H9 (cell line): Measurements from ENCODE around the gene MRPL34. TPM values are rescaled to one million over a fixed set of nuclear protein-coding genes. Genes with fewer than 3 reads are reported as not detected.
A peak's percentile ranks its signal among the peaks of the same experiment; 100 is the strongest.

Experiments
- DNase-seq: peaks from one replicate; pipeline ENCODE4 v3.0.0-alpha.2; 2017
- H2AFZ ChIP-seq: one replicate; pipeline ENCODE4 v1.6.1; 2013; ENCODE audit warnings: mild to moderate bottlenecking, low read length, control low read depth, moderate library complexity
- H2AK5ac ChIP-seq: 2 replicates; pipeline ENCODE4 v1.6.1; 2013; ENCODE audit warnings: low read length, control low read depth, mixed read lengths; ENCODE audit not compliant: insufficient read length
- H2BK120ac ChIP-seq: one replicate; pipeline ENCODE4 v1.6.1; 2013; ENCODE audit warnings: low read depth, mild to moderate bottlenecking, low read length, control low read depth, inconsistent platforms; ENCODE audit not compliant: poor library complexity, severe bottlenecking
- H2BK12ac ChIP-seq: 2 replicates; pipeline ENCODE4 v1.6.1; 2013; ENCODE audit warnings: low read length, control low read depth, mixed read lengths, low read depth; ENCODE audit not compliant: insufficient read length
- H2BK15ac ChIP-seq: 2 replicates; pipeline ENCODE4 v1.6.1; 2013; ENCODE audit warnings: low read depth, low read length, control low read depth
- H2BK20ac ChIP-seq: one replicate; pipeline ENCODE4 v1.6.1; 2013; ENCODE audit warnings: low read depth, mild to moderate bottlenecking, low read length, control low read depth, inconsistent platforms; ENCODE audit not compliant: poor library complexity, severe bottlenecking
- H2BK5ac ChIP-seq: 2 replicates; pipeline ENCODE4 v1.6.1; 2013; ENCODE audit warnings: low read length, control low read depth, mixed read lengths; ENCODE audit not compliant: insufficient read length
- H3K14ac ChIP-seq: 2 replicates; pipeline ENCODE4 v1.6.1; 2013; ENCODE audit warnings: low read length, control low read depth; ENCODE audit not compliant: insufficient read depth
- H3K18ac ChIP-seq: 2 replicates; pipeline ENCODE4 v1.6.1; 2013; ENCODE audit warnings: low read depth, mild to moderate bottlenecking, mixed read lengths, low read length, control low read depth; ENCODE audit not compliant: insufficient read length
- H3K23ac ChIP-seq: 2 replicates; pipeline ENCODE4 v1.6.1; 2013; ENCODE audit warnings: low read length, control low read depth, mixed read lengths, low read depth; ENCODE audit not compliant: insufficient read length
- H3K23me2 ChIP-seq: 2 replicates; pipeline ENCODE4 v1.6.1; 2013; ENCODE audit warnings: low read depth, mild to moderate bottlenecking, mixed read lengths, low read length, control low read depth; ENCODE audit not compliant: insufficient read length, poor library complexity, severe bottlenecking
- H3K27ac ChIP-seq: 2 replicates; pipeline ENCODE4 v1.5.1; 2013; ENCODE audit warnings: low read length, control low read depth, mixed read lengths, low read depth; ENCODE audit not compliant: insufficient read length
- H3K27me3 ChIP-seq: 2 replicates; pipeline ENCODE4 v1.6.1; 2013; ENCODE audit warnings: low read length, control low read depth, inconsistent platforms; ENCODE audit not compliant: insufficient read depth
- H3K4ac ChIP-seq: 2 replicates; pipeline ENCODE4 v1.6.1; 2013; ENCODE audit warnings: low read depth, mild to moderate bottlenecking, control low read depth, inconsistent platforms, low read length, moderate library complexity
- H3K4me1 ChIP-seq: 2 replicates; pipeline ENCODE4 v1.6.1; 2013; ENCODE audit warnings: low read length, control low read depth, inconsistent platforms; ENCODE audit not compliant: insufficient read depth
- H3K4me2 ChIP-seq: 2 replicates; pipeline ENCODE4 v1.6.1; 2013; ENCODE audit warnings: low read length, control low read depth, mixed read lengths; ENCODE audit not compliant: insufficient read length, insufficient read depth
- H3K56ac ChIP-seq: 2 replicates; pipeline ENCODE4 v1.6.1; 2013; ENCODE audit warnings: low read depth, mild to moderate bottlenecking, mixed read lengths, low read length, control low read depth; ENCODE audit not compliant: insufficient read length
- H3K79me1 ChIP-seq: 2 replicates; pipeline ENCODE4 v1.6.1; 2013; ENCODE audit warnings: low read depth, mild to moderate bottlenecking, moderate library complexity, low read length, control low read depth, inconsistent platforms; ENCODE audit not compliant: insufficient read depth, poor library complexity, severe bottlenecking
- H3K79me2 ChIP-seq: 2 replicates; pipeline ENCODE4 v1.6.1; 2013; ENCODE audit warnings: low read length, control low read depth, inconsistent platforms; ENCODE audit not compliant: insufficient read depth
- H3K9ac ChIP-seq: 2 replicates; pipeline ENCODE4 v1.6.1; 2013; ENCODE audit warnings: low read length, control low read depth, mixed read lengths; ENCODE audit not compliant: insufficient read length; ENCODE audit errors: extremely low read depth
- H3K9me3 ChIP-seq: one replicate; pipeline ENCODE4 v1.6.1; 2013; ENCODE audit warnings: low read depth, low read length, inconsistent platforms; ENCODE audit not compliant: control insufficient read depth
- H3T11ph ChIP-seq: one replicate; pipeline ENCODE4 v1.6.1; 2013; ENCODE audit warnings: mild to moderate bottlenecking, low read length, control low read depth, inconsistent platforms
- H4K20me1 ChIP-seq: one replicate; pipeline ENCODE4 v1.6.1; 2013; ENCODE audit not compliant: control insufficient read depth, insufficient read length, insufficient read depth
- H4K5ac ChIP-seq: 2 replicates; pipeline ENCODE4 v1.6.1; 2013; ENCODE audit warnings: low read depth, mild to moderate bottlenecking, mixed read lengths, low read length, control low read depth; ENCODE audit not compliant: insufficient read length
- H4K8ac ChIP-seq: replicated peaks from 2 replicates; pipeline ENCODE4 v1.6.1; 2013; ENCODE audit warnings: low read length, control low read depth, mixed read lengths, low read depth; ENCODE audit not compliant: insufficient read length
- H4K91ac ChIP-seq: 2 replicates; pipeline ENCODE4 v1.6.1; 2013; ENCODE audit warnings: low read depth, mild to moderate bottlenecking, moderate library complexity, mixed read lengths, low read length, control low read depth; ENCODE audit not compliant: insufficient read length
- H3K27ac Mint-ChIP-seq, 3 experiments: 2 replicates in 2 of 3; 3 replicates in 1 of 3; pipeline ENCODE4 v1.8.0; 2020 to 2021; ENCODE audit warnings: mixed read lengths in 3 of 3, mild to moderate bottlenecking in 1 of 3, moderate library complexity in 1 of 3
- H3K27me3 Mint-ChIP-seq: 2 replicates; pipeline ENCODE4 v1.8.0; 2021; ENCODE audit warnings: low read depth, mild to moderate bottlenecking, moderate library complexity, mixed read lengths
- H3K36me3 Mint-ChIP-seq, 3 experiments: 2 replicates in 2 of 3; 3 replicates in 1 of 3; pipeline ENCODE4 v1.8.0; 2020 to 2021; ENCODE audit warnings: low read depth in 3 of 3, mixed read lengths in 3 of 3; ENCODE audit not compliant: insufficient read depth in 1 of 3
- H3K4me1 Mint-ChIP-seq, 2 experiments: 2 replicates each; pipeline ENCODE4 v1.8.0; 2020; ENCODE audit warnings: mixed read lengths in 2 of 2
- H3K4me3 Mint-ChIP-seq, 2 experiments: 2 replicates in 1 of 2; 3 replicates in 1 of 2; pipeline ENCODE4 v1.8.0; 2020 to 2021; ENCODE audit warnings: mild to moderate bottlenecking in 2 of 2, mixed read lengths in 2 of 2, moderate library complexity in 1 of 2
- H3K9me3 Mint-ChIP-seq, 2 experiments: 2 replicates in 1 of 2; 3 replicates in 1 of 2; pipeline ENCODE4 v1.8.0; 2020; ENCODE audit warnings: mild to moderate bottlenecking in 2 of 2, mixed read lengths in 2 of 2, moderate library complexity in 1 of 2
- CTCF ChIP-seq: fragments of 200-600 bp; sonication (generic); conservative IDR thresholded peaks from 3 replicates; pipeline ENCODE4 v1.8.0; 2021; ENCODE audit warnings: antibody characterized with exemption, mild to moderate bottlenecking
- WGBS: extraction: QIAGEN DNeasy Blood & Tissue Kit; methylation state at CpG from one replicate; pipeline ENCODE4 v1.1.7; 2013; ENCODE audit warnings: missing lambda C conversion rate, low lambda C conversion rate, mixed read lengths; ENCODE audit not compliant: insufficient read length; ENCODE audit errors: extremely low coverage; 5-methylcytosine and 5-hydroxymethylcytosine counted together
- total RNA-seq: library from RNA; stranded (reverse); gene quantifications from 2 replicates; pipeline ENCODE4 v1.2.1, GENCODE V29; 2021

The MRPL34 gene
- total RNA-seq, 1 experiment from 2014 or later: 84.6 TPM

- H3K4me2 ChIP-seq: no peak overlapping the region
- no peaks in the 10 kb centered on the region for H3K79me1 ChIP-seq
- DNase-seq: no peak
- Mint-ChIP-seq H3K9me3 (no peaks in the 10 kb centered on the region; a peak in 1 of 5 replicates), H3K27me3 (peaks cover 2% of the 10 kb centered on the region), H3K4me1 (peaks cover 13 to 14% of the 10 kb centered on the region in 2 experiments), H3K27ac (peak overlapping the region in 1 of 3 experiments; percentile 39; a peak in 4 of 7 replicates), H3K4me3 (no peak overlapping the region; a peak in 1 of 5 replicates), H3K36me3 (no peaks in the 10 kb centered on the region)
- no peak overlapping the region for H4K5ac ChIP-seq
- no peak overlapping the region for H4K91ac ChIP-seq
- no CpG with 5 or more reads among the region's 8 CpGs for WGBS
- no peaks in the 10 kb centered on the region for H3K79me2 ChIP-seq
- no peaks in the 10 kb centered on the region for H3K4me1 ChIP-seq
- no peak overlapping the region for H3K4ac ChIP-seq
- H2BK20ac ChIP-seq: no peak overlapping the region
- no peak overlapping the region for H2BK120ac ChIP-seq
- H3K27me3 ChIP-seq: no peaks in the 10 kb centered on the region
- no peak overlapping the region for H3K56ac ChIP-seq
- H3K27ac ChIP-seq: no peak overlapping the region
- H3T11ph ChIP-seq: no peak overlapping the region
- H3K9me3 ChIP-seq: no peaks in the 10 kb centered on the region
- H3K23ac ChIP-seq: no peak overlapping the region
- no peak for TF ChIP-seq CTCF
- no peak overlapping the region for H2AFZ ChIP-seq
- H4K8ac ChIP-seq: no peak overlapping the region
- H3K9ac ChIP-seq: no peak overlapping the region
- no peak overlapping the region for H3K18ac ChIP-seq
- H3K14ac ChIP-seq: no peak overlapping the region
- H2AK5ac ChIP-seq: no peak overlapping the region
- no peaks in the 10 kb centered on the region for H3K23me2 ChIP-seq
- no peak overlapping the region for H2BK15ac ChIP-seq
- no peaks in the 10 kb centered on the region for H4K20me1 ChIP-seq
- no peak overlapping the region for H2BK5ac ChIP-seq
- H2BK12ac ChIP-seq: no peak overlapping the region
These were observed 47.7 kb downstream of the MRPL34 start for GRCh38 chr19:17353386-17353785.

Other genes with a start within 250 kb of the MRPL34 start
- 27.8 and 29.4 TPM in 2 replicates for gene HAUS8, start 230.4 kb upstream of the MRPL34 start, total RNA-seq
- 58.5 and 58.6 TPM in 2 replicates for gene MYO9B, start 230.1 kb upstream of the MRPL34 start, total RNA-seq
- gene USE1, start 90.5 kb upstream of the MRPL34 start, total RNA-seq: 14.8 and 16.2 TPM in 2 replicates
- gene OCEL1, start 79.6 kb upstream of the MRPL34 start, total RNA-seq: 25.7 and 26.4 TPM in 2 replicates
- 134 and 137 TPM in 2 replicates for gene NR2F6, start 60.0 kb upstream of the MRPL34 start, total RNA-seq
- 6.4 and 6.7 TPM in 2 replicates for gene USHBP1, start 41.1 kb upstream of the MRPL34 start, total RNA-seq
- gene BABAM1, start 38.4 kb upstream of the MRPL34 start, total RNA-seq: 125 and 130 TPM in 2 replicates
- gene ANKLE1, start 24.0 kb upstream of the MRPL34 start, total RNA-seq: 15.0 and 16.5 TPM in 2 replicates
- 11.7 and 12.8 TPM in 2 replicates for gene ABHD8, start 2.4 kb upstream of the MRPL34 start, total RNA-seq
- 42.3 and 45.7 TPM in 2 replicates for gene DDA1, start 3.7 kb downstream of the MRPL34 start, total RNA-seq
- gene ANO8, start 29.0 kb downstream of the MRPL34 start, total RNA-seq: 18.9 and 21.9 TPM in 2 replicates
- 62.9 and 71.3 TPM in 2 replicates for gene GTPBP3, start 31.7 kb downstream of the MRPL34 start, total RNA-seq
- gene PLVAP, start 71.5 kb downstream of the MRPL34 start, total RNA-seq: not detected in 2 replicates
- 0.68 and 0.75 TPM in 2 replicates for gene CCDC194, start 88.3 kb downstream of the MRPL34 start, total RNA-seq
- gene BST2, start 99.8 kb downstream of the MRPL34 start, total RNA-seq: 60.7 and 63.3 TPM in 2 replicates
- 49.7 and 50.4 TPM in 2 replicates for gene MVB12A, start 114.2 kb downstream of the MRPL34 start, total RNA-seq
- 1.4 TPM in 2 replicates for gene TMEM221, start 142.8 kb downstream of the MRPL34 start, total RNA-seq
- not detected in 2 replicates for gene NXNL1, start 155.1 kb downstream of the MRPL34 start, total RNA-seq
- 6.3 and 6.4 TPM in 2 replicates for gene SLC27A1, start 164.7 kb downstream of the MRPL34 start, total RNA-seq
- 73.1 and 76.0 TPM in 2 replicates for gene PGLS, start 205.8 kb downstream of the MRPL34 start, total RNA-seq
- gene COLGALT1, start 249.8 kb downstream of the MRPL34 start, total RNA-seq: 45.3 and 48.5 TPM in 2 replicates